NCI-H1092 (cell line): ENCODE data around the gene CENPH.
"Not testable (repeated sequence)": the region's sequence is repeated elsewhere in the genome, so short reads cannot be mapped to it uniquely, and the experiment has no call there.

ENCODE experiments used
- DNase-seq: peaks from one replicate; lab custom pipeline; 2025; lab: John Stamatoyannopoulos, UW

Gene CENPH

DNA sequence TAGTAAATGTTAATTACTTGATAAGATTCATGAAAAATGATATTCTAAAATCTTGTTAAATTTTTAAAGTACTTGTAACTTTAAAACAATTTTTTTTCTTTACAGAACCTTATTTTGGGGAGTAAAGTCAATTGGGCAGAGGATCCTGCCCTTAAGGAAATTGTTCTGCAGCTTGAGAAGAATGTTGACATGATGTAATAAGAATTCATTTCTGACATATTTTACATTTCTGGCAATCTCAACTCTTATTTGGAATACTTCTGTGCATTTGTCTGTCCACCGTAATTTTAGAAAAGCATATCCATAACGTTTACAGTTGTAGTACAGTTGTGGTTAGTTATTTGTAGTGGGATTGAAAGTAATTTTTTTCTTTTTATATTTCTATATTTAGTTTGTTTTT, 20.2 kb downstream of the CENPH start:
- DNase-seq, result no peak

DNA sequence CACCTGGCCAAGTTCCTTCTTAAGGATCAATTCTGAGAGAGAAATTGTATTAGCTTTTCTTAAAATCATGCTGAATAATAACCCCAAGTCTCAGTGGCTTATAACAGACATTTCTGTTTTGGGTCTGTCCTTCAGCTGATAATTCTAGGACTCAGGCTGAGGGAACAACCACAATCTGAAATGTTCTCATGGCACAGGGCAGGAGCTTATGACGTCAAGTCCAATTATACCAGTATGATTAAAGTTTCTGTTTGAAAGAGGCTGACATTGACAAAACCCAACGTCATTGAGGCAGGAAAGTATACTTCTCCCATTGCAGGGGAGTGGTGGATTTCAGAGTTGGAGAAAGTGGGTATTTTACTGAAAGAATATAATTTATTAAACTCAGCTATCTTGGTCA, 21.8 kb downstream of the CENPH start:
- no peak for DNase-seq

DNA sequence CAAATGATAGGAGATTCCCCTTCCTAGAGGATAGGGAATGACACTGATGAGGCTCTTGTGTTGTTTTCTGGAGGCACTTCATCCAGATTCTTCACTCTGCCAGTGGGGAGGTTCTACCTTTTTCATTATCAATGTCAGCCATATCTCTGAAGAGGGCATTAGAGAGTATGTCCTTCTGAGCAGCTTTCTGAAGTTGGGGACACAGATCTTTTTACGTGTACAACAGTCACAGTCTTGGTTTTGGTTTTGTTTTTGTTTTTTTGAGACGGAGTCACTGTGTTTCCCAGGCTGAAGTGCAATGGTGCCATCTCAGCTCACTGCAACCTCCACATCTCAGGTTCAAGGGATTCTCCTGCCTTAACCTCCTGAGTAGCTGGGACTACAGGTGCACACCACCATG, 22.6 kb downstream of the CENPH start:
- DNase-seq, result no peak

DNA sequence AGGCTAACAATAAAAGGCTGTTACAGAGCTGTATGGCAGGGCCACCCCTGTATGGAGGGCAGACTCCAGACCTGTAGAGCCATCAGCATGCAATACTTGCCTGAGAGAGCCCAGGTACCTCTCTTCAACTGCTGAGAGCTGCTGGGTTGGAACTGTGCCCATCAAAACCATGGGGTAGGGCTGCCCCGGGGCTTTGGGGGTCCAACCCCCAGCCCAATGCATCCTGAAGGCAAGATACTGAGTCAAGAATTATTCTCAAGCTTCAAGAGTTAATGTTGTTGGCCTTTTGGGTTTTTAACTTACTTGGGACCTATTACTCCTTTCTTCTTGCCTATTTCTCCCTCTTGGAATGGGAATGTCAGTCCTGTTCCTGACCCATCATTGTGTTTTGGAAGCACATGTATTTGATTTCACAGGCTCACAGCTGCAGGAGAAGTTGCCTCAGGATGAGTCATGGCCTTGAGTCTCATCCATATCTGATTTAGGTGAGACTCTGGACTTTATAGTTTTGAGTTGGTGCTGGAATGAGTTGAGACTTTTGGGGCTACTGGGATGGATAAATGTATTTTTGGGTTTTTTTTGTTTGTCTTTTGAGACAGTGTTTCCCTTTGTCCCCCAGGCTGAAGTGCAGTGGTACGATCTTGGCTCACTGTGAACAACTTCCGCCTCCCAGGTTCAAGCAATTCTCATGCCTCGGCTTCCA, 24.3 kb downstream of the CENPH start:
- DNase-seq, result no peak

DNA sequence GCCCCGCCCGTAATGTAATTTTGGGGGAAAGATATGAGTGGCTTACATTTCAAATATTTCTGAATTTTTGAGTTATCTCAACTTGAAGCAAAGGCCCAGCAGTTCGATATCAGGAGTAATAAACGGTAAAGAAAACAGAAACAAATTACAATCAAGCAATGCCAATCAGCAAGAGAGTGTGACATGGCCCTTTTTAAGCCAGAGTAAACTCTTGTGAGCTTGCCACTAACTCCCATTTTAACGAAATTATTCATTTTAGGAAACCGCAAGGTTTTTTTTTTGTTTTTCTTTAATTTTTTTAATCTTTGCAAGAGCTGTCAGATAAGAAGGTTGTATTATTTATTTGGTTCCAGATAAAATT, 27.7 kb downstream of the CENPH start:
- DNase-seq, result no peak

DNA sequence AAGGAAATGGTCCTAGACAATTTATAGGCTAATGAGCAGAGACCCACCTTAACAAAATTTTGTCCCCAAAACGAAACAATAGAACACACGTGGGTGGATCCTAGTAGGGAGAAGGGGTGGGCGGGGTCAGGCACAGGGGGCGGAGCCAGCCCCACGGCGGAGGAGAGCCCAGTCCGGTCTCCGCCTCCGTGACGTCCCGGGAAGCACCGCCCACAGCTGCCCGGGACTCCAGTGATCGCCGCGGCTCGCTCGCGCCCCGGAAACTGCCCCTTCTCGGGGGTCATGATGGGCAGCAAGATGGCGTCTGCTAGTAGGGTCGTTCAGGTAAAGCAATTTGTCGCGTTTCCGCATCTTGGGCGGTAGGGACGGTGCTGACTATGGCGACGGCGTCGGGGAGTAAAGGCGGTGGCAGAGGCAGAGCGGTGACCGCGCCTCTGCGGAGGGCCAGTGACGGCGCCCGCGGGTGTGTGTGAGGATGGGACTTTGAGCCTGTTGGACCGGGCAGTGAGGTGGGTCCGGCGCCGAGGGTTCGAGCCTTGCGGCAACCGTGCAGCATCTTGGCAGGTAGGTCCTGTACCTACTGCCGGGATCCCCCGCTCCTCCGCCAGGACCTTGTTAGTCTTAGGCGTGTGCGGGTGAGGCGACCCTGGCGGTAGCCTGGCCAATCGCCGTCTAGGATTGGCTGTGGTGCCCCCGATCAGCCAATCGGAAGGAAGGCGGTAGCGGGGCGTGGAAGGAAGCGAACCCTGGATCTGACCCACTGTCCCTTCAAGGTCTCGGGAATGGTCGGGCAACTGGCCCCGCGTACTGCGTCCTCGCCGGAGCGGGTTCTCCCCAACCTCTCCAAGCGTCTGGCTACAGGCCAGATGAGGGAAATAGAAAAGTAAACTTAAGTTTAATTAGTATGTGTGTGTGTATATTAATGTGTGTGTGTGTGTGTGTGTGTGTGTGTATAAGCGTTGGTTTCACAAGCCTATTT, 28.5 kb downstream of the CENPH start:
- DNase-seq, result peak; percentile 85

DNA sequence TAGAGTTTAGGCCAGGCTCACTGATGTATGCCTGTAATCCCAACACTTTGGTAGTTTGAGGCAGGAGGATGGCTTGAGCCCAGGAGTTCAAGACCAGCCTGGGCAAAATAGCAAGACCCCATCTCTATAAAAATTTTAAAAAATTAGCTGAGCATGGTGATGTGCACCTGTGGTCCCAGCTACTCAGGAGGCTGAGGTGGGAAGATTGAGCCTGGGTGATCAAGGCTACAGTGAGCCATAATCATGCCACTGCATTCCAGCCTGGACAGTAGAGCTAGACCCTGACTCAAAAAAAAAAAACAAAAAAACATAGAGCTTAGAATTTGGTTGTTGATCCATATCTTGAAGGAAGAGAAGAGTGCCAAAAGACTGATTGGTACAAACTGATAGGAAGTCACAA, 30.6 kb downstream of the CENPH start:
- DNase-seq, result no peak

DNA sequence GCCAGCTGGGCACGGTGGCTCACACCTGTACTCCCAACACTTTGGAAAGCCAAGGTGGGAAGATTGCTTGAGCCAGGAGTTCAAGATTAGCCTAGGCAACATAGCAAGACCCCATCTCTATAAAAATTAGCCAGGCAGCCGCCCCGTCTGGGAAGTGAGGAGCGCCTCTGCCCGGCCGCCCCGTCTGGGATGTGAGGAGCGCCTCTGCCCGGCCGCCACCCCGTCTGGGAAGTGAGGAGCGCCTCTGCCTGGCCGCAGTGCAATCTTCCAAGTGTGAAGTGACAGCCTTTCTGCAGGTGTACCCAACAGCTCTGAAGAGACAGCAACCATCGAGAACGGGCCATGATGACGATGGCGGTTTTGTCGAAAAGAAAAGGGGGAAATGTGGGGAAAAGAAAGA, 31.0 kb downstream of the CENPH start:
- not testable (repeated sequence) for DNase-seq

DNA sequence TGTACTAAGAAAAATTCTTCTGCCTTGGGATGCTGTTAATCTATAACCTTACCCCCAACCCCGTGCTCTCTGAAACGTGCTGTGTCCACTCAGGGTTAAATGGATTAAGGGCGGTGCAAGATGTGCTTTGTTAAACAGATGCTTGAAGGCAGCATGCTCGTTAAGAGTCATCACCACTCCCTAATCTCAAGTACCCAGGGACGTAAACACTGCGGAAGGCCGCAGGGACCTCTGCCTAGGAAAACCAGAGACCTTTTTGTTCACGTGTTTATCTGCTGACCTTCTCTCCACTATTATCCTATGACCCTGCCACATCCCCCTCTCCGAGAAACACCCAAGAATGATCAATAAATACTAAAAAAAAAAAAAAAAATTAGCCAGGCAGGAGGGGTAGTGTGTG, 31.4 kb downstream of the CENPH start:
- DNase-seq, result not testable (repeated sequence)

DNA sequence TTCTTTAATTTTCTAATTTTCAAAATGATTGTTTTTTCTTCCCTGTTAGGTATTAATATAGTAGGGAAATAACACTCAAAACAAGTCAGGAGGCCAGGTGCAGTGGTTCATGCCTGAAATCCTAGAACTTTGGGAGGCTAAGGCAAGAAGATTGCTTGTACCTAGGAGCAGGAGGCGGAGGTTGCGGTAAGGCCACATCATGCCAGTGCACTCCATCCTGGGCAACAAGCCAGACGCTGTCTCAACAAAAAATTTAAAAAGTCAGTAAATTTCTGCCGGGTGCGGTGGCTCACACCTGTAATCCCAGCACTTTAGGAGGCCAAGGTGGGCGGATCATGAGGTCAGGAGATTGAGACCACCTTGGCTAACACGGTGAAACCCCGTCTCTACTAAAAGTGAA, 35.1 kb downstream of the CENPH start:
- DNase-seq, result no peak

DNA sequence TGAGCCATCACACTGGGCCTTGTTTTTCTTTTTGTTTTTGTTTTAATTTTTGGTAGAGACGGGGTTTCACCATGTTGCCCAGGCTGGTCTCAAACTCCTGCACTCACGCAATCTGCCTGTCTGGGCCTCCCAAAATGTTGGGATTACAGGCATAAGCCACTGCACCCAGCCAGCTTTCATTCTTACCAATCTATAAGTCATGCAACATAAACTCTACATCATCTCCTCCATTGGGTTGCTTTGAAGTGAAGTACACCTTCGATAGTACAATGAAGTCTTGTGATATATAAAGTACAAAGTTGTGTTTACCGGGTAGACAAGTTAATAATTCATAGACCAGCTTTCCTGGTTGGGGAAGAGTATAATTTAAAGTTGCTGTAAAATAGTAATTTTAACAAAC, 36.5 kb downstream of the CENPH start:
- no peak for DNase-seq

DNA sequence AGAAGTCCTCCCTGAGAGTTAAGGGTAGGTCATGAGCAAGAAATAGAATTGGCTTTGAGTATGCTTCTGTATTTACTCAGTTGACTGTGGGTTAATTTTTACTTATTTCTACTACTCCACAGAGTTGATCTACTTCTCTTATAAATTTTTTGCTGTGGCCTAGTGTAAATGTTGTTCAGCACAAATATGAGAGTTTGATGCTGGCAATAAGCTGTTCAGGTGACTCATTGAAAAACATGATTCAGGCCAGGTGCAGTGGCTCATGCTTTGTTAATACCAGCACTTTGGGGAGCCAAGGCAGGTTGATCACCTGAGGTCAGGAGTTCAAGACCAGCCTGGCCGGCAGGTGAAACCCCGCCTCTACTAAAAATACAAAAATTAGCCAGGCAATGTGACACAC, 40.8 kb downstream of the CENPH start:
- DNase-seq, result no peak

DNA sequence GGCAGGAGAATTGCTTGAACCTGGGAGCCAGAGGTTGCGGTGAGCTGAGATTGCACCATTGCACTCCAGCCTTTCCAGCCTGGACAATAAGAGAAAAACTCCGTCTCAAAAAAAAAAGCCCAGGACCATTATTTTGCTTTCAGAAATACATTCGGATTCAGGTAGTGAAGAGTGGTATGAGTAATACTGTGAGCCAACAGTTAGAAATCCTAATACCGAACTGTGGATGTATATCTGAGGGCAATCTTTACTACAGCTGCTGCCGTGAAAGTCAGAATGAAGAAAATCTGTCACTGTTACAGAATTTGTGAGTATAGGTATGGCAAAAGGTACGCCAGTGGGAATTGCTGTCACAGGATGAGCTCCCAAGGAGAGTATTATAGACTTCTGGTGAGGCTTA, 41.9 kb downstream of the CENPH start:
- DNase-seq, result no peak

DNA sequence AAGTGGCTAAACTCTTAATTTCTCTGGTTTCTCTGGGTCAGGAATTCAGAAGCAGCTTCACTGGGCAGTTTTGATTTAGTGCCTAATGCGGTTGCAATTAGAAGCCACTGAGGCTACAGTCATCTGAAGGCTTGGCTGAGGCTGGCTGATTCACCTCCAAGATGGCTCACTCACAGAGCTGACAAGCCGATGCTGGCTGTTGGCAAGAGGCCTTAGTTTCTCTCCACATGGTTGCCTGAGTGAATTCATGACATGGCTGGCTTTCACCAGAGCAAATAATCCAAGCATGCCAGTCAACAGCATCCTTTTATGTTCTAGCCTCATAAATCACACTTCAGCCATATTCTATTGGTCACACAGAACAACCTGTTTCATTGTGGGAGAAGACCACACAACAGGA, 42.5 kb downstream of the CENPH start:
- DNase-seq, result no peak

DNA sequence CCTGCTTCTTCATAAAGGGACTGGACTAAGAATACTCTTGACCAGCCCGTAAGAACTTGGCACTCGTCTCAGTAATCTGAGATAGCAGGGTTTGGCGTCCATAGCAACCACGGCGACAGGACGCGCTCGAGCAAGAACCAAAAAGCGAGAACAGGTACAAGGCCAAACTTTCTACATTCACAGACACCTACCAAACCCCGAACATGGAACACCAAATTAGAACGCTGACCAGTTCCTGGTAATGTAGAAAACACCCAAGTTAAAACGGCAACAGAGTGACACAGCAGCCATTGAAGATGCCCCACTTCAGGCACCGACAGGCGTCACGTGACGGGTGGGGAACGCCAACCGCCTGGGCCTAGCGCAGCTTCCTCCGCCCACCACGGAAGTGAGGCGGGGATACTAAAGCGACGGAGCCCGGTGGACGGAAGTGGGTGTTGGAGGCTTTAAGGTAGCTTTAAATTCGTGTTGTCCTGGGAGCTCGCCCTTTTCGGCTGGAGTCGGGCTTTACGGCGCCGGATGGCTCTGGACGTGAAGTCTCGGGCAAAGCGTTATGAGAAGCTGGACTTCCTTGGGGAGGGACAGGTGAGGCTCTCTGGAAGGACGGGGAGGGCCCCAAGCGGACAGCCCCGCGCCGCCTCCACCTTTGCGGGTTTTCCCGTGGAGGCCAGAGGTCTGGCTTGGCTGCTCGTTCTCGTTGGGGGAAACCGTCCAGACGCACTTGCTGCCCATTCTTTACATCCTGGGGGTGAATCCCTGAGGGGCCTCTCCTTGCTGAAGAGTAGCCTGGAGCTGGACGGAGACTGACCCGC, 45.3 kb downstream of the CENPH start, which contains the start of gene CDK7:
TSS of gene CDK7 (plus strand) at position 430 of the 812 bp plus-strand sequence. CDS start at position 520, 90 bp downstream.
- peak; percentile 73 for DNase-seq

DNA sequence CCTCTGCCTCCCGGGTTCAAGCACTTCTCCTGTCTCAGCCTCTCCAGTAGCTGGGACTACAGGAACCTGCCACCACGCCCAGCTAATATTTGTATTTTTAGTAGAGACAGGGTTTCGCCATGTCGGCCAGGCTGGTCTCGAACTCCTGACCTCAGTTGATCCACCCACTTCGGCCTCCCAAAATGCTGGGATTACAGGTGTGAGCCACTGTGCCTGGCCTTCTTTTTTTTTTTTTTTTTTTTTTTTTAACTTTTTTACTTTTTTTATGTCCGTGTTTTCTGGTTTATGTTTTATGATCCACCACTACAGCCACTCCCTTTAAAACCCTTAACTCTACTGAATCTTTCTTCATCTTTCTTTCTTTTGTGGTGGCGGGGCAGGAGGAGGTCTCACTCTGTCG, 47.4 kb downstream of the CENPH start:
- DNase-seq, result not testable (repeated sequence)

DNA sequence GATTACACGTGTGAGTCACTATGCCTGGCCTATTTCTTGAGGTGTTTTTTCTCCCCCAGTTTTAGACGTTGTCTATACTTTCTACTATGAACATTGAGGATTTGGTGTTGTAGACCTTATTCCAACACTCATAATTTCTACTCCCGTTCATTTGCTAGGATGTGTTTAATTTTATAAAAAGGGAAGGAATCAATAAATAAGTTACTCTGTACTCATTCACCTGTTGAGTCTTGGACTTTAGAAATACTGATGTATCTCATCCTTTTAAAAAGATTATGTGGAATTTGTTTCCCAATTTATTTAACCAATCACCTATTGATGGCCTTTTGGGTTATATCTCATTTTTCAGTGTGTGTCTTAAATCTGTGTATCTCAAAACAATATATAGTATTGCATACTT, 48.5 kb downstream of the CENPH start:
- DNase-seq, result no peak

DNA sequence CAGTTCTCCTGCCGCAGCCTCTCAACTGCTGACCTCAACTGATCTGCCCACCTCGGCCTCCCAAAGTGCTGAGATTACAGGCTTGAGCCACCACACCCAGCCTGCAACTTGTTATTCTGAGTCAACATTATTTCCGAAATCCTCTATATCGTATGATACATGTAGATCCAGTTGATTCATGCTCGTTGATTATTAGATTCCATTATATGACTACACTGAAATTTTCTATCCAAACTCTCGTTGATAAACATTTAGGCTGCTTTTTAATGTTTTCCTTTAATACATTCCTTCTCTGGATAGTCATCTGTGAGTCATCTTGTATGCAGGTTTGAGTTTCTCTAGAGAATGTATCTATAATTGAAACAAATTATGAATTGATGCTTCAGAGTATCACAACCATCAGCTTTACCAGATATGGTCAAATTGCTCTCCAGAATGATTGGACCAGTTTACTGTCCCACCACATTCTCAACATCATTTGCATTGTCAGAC, 49.4 kb downstream of the CENPH start:
- DNase-seq, result no peak

DNA sequence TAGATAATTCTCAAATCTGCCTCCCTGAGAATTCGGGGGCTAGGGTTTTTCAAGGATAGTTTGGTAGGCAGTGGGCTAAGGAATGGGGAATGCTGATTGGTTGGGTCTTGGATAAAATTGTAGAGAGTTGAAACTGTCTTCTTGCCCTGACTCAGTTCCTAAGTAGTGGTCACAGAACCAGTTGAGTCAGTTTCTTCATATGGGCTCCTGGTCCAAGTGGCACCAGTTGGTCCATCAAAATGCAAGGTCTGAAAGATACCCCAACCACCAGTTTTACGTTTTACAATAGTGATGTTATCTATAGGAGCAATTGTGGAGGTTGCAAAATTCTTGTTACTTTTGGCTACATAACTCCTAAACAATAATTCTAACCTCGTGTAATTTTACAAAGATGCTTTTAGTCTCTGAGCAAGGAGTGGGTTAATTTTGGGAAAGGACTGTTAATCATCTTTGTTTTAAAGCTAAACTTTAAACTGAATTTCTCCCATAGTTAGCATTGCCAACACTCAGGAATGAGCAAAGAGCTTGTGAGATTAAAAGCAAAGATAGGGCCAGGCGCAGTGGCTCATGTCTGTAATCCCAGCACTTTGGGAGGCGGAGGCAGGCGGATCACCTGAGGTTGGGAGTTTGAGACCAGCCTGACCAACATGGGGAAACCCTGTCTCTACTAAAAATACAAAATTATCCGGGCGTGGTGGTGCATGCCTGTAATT, 53.0 kb downstream of the CENPH start:
- no peak for DNase-seq

DNA sequence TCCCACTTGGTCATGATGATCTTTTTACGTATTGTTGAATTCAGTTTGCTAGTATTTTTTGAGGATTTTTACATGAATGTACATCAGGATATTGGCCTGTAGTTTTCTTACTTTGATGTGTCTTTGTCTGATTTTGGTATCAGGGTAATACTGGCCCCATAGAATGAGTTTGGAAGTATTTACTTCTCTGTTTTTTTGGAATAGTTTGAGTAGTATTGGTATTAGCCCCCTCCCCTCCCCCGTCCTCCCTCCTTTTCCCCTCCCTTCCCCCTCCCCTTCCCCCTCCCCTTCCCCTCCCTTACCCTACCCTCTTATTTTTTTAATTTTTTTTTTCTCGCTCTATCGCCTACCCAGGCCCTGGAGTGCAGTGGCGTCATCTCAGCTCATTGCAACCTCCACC, 55.6 kb downstream of the CENPH start:
- no peak for DNase-seq

DNA sequence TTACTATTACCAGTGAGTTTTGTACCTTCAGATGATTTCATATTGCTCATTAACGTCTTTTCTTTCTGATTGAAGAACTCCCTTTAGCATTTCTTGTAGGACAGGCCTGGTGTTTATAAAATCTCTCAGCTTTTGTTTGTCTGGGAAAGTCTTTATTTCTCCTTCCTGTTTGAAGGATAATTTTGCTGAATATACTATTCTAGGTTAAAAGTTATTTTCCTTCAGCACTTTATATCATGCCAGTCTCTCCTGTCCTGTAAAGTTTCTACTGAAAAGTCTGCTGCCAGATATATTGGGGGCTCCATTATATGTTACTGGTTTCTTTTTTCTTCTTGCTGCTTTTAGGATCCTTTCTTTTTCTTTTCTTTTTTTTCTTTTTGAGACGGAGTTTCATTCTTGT, 58.6 kb downstream of the CENPH start:
- DNase-seq, result no peak

DNA sequence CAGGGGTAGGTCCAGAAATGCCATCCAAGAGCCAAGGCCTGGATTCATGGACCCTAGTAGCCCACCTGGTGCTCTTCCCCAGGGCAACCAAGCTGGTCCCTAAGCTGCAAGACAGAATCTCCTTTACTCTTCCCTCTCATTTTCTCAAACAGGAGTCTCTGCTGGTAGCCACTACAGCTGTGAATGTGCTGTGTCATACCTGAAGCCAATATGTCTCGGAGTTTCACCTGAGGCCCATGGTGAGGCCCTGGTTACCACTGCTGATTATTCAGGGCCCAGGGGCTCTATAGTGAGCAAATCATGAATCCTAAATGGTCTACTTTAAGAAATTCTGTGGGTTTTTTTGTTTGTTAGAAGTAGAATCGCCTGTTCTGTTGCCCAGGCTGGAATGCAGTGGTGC, 61.2 kb downstream of the CENPH start:
- DNase-seq, result no peak
